B cell (primary cell): ENCODE measurements around the gene LDB3.

Experiments
- CTCF ChIP-seq: fragments of 200-600 bp; IDR thresholded peaks from one replicate; pipeline ENCODE4 v1.8.0; 2022; ENCODE audit warnings: antibody characterized with exemption, mild to moderate bottlenecking
- EZH2 ChIP-seq: IDR thresholded peaks from 2 replicates; pipeline ENCODE4 v1.6.1; 2012; ENCODE audit warnings: borderline replicate concordance, low read depth, mild to moderate bottlenecking, moderate library complexity, low read length; ENCODE audit not compliant: insufficient read depth, poor library complexity, severe bottlenecking

- TF ChIP-seq CTCF (no peak), EZH2 (no peak)
Observed at GRCh38 chr10:86715156-86715795, 47.0 kb downstream of the LDB3 start.
